H1 (cell line): ENCODE data around the gene EIF2AK2.

Experiments used
- ASH2L ChIP-seq: fragments of 200-600, 300-600 bp; sonication (generic); IDR thresholded peaks from one replicate; pipeline ENCODE4 v1.7.1; 2017; ENCODE audit warnings: low read length
- BCL11A ChIP-seq, 2 experiments: IDR thresholded peaks; one replicate each; pipeline ENCODE4 v1.6.1; 2011; ENCODE audit warnings: low read depth in 2 of 2, low read length in 2 of 2, mild to moderate bottlenecking in 2 of 2
- CREB1 ChIP-seq: IDR thresholded peaks from 2 replicates; pipeline ENCODE4 v1.6.1; 2012; ENCODE audit warnings: inconsistent platforms
- CTCF ChIP-seq, 3 experiments: IDR thresholded peaks; 1 replicate in 2 of 3; 2 replicates in 1 of 3; pipeline versions ENCODE4 v1.5.1 to v1.6.1; 2011; ENCODE audit warnings: low read length in 3 of 3, mild to moderate bottlenecking in 3 of 3, inconsistent platforms in 2 of 3, low read depth in 1 of 3, moderate library complexity in 1 of 3; ENCODE audit not compliant: insufficient read depth in 1 of 3; ENCODE audit errors: control extremely low read depth in 1 of 3
- EP300 ChIP-seq, 2 experiments: IDR thresholded peaks; 1 replicate in 1 of 2; 2 replicates in 1 of 2; pipeline ENCODE4 v1.6.1; 2011 to 2012; ENCODE audit warnings: low read depth in 2 of 2, low read length in 2 of 2, mild to moderate bottlenecking in 2 of 2, borderline replicate concordance in 1 of 2, inconsistent platforms in 1 of 2, moderate library complexity in 1 of 2
- EZH2 ChIP-seq: fragments of 200-600 bp; sonication (generic); IDR thresholded peaks from 2 replicates; pipeline ENCODE4 v1.7.1; 2012; ENCODE audit warnings: low read depth, mild to moderate bottlenecking, moderate library complexity, low read length, inconsistent platforms; ENCODE audit not compliant: severe bottlenecking
- KDM5A ChIP-seq: fragments of 200-600 bp; IDR thresholded peaks from 2 replicates; pipeline ENCODE4 v1.7.1; 2012; ENCODE audit warnings: mild to moderate bottlenecking, low read length, inconsistent platforms, mixed read lengths
- MAX ChIP-seq: IDR thresholded peaks from 2 replicates; pipeline ENCODE4 v1.6.1; 2012; ENCODE audit warnings: inconsistent platforms
- POLR2A ChIP-seq, 2 experiments: IDR thresholded peaks; 1 replicate in 1 of 2; 2 replicates in 1 of 2; pipeline ENCODE4 v1.6.1; 2011; ENCODE audit warnings: low read depth in 2 of 2, low read length in 2 of 2, mild to moderate bottlenecking in 2 of 2; ENCODE audit errors: control extremely low read depth in 1 of 2
- ZNF274 ChIP-seq: IDR thresholded peaks from 2 replicates; pipeline ENCODE4 v1.7.0; 2012; ENCODE audit warnings: low read length, borderline replicate concordance; ENCODE audit errors: extremely low read depth

- TF ChIP-seq POLR2A (IDR thresholded peaks at IDR 0.05; ENCODE audit: control extremely low read depth in 1 of 2, low read depth in 2 of 2, low read length in 2 of 2) = no peak
- no peak for TF ChIP-seq EZH2
- no peak for TF ChIP-seq MAX
- no peak for TF ChIP-seq ASH2L
- no peak for TF ChIP-seq CTCF (IDR thresholded peaks at IDR 0.05; ENCODE audit: control extremely low read depth in 1 of 3, insufficient read depth in 1 of 3, low read depth in 1 of 3, low read length in 3 of 3)
- no peak for TF ChIP-seq ZNF274
- TF ChIP-seq EP300 (IDR thresholded peaks at IDR 0.05; ENCODE audit: borderline replicate concordance in 1 of 2, low read depth in 2 of 2, low read length in 2 of 2) = no peak
- TF ChIP-seq CREB1 = no peak
- no peak for TF ChIP-seq KDM5A
- TF ChIP-seq BCL11A (IDR thresholded peaks at IDR 0.05; ENCODE audit: low read depth in 2 of 2, low read length in 2 of 2) = no peak
These were observed 64.9 kb downstream of the EIF2AK2 start for GRCh38 chr2:37091873-37092272.
